ENCODE results near the gene GAL3ST3.
"Not testable (repeated sequence)": the region's sequence is repeated elsewhere in the genome, so short reads cannot be mapped to it uniquely, and the experiment has no call there.

Gene GAL3ST3

GRCh38 chr11:66048547-66049323 lies at the start of gene GAL3ST3:
TSS of gene GAL3ST3 (minus strand) at chr11:66049161. CDS start at chr11:66045415, 3,746 bp downstream.
- no peak for DNase-seq

GRCh38 chr11:66092125-66092524 lies 43.2 kb upstream of the GAL3ST3 start:
- not testable (repeated sequence) for DNase-seq

GRCh38 chr11:66090288-66090687 lies 41.3 kb upstream of the GAL3ST3 start:
- DNase-seq: no peak

GRCh38 chr11:66089067-66089466 lies 40.1 kb upstream of the GAL3ST3 start:
- no peak for DNase-seq

GRCh38 chr11:66087148-66087908 lies 38.4 kb upstream of the GAL3ST3 start:
- DNase-seq: no peak

- DNase-seq: no peak
These were observed 36.0 kb upstream of the GAL3ST3 start for GRCh38 chr11:66084821-66085475.

- no peak for DNase-seq
These were observed 34.8 kb upstream of the GAL3ST3 start for GRCh38 chr11:66083767-66084166.

- DNase-seq: no peak
These were observed 34.2 kb upstream of the GAL3ST3 start for GRCh38 chr11:66082946-66083698.

GRCh38 chr11:66081505-66081904 lies 32.5 kb upstream of the GAL3ST3 start:
- DNase-seq: peak; percentile 81

- peak; percentile 75 for DNase-seq
These were observed 31.3 kb upstream of the GAL3ST3 start for GRCh38 chr11:66080055-66080817.

- DNase-seq: not testable (repeated sequence)
These were observed 30.0 kb upstream of the GAL3ST3 start for GRCh38 chr11:66078949-66079348.

- DNase-seq: no peak
These were observed 29.0 kb upstream of the GAL3ST3 start for GRCh38 chr11:66077927-66078326.

GRCh38 chr11:66076561-66076960 lies 27.6 kb upstream of the GAL3ST3 start:
- DNase-seq: no peak

GRCh38 chr11:66075273-66075672 lies 26.3 kb upstream of the GAL3ST3 start:
- no peak for DNase-seq

GRCh38 chr11:66073669-66074068 lies 24.7 kb upstream of the GAL3ST3 start:
- no peak for DNase-seq

GRCh38 chr11:66072518-66072917 lies 23.6 kb upstream of the GAL3ST3 start:
- DNase-seq: no peak

GRCh38 chr11:66072081-66072480 lies 23.1 kb upstream of the GAL3ST3 start:
- DNase-seq: no peak

- DNase-seq: peak; percentile 31
These were observed 22.4 kb upstream of the GAL3ST3 start for GRCh38 chr11:66071381-66071801.

- peak; percentile 12 for DNase-seq
These were observed 21.8 kb upstream of the GAL3ST3 start for GRCh38 chr11:66070604-66071380.

GRCh38 chr11:66069715-66070603 lies 21.0 kb upstream of the GAL3ST3 start, which contains the start of gene PACS1:
TSS of gene PACS1 (plus strand) at chr11:66070272. CDS start at chr11:66070487, 215 bp downstream.
- DNase-seq: peak; percentile 90
